ENCODE measurements around the gene SUFU. TPM values are rescaled to one million over a fixed set of nuclear protein-coding genes. Genes with fewer than 3 reads are reported as not detected.

Gene SUFU
- total and polyA plus RNA-seq, 2 of the 4 experiments (the other 2 are of a cell fraction) = 2.2 to 11.0 TPM

DNA sequence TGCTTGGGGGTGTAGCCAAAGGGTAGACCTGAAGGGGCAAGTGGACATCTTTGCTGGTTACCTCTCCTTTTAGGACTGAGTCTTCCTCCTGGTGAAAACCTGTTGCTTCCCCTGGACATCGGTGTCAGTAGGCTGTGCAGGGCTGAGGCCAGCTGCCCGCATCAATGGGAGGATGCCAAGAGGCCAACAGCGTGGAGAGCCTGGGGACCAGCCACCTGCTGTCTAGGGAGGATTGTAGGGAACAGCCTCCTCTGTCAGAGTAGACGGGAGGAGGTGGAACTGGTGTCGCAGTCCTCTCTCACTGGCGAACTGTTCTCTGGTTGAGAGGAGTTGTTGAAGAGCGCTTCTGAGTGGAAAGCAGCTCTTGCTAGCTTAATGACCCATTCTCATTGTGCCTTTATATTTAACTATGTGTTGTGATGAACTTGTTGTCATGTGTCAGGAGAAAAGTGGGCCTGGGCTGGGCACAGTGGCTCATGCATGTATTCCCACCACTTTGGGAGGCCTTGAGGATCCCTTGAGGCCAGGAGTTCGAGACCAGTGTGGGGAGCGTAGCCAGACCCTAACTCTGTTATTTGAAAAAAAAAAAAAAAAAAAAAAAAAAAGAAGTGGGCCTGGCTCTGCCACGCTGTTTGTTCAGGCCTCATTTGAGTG lies 1.8 kb downstream of the SUFU start (continued):
- no peak for TF ChIP-seq SMC3 (IDR thresholded peaks at IDR 0.05; ENCODE audit: low read depth, low read length)

DNA sequence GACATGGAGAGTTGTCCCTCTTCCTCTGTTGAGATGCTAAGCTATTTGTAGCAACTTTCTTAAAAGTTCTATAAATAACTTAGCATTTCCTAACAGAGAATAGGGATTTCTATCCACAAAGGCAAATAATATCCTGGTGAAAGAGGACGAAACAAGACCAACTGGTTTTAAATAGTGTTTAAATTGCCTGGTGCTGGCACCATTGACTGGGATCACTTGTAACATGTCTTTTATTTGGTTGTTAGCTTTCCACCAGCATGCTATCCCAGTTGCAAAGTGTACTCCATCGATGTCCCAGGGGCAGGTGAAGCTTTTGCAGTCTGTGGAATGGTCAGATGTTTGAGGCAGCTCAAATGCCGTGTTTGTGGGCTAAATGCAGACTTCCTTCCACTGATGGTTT lies 3.7 kb downstream of the SUFU start:
- POLR2A ChIA-PET (ENCODE audit: unreplicated experiment) = no interaction called here
- TF ChIP-seq MAZ (IDR thresholded peaks at IDR 0.05; ENCODE audit: borderline replicate concordance, low read depth, low read length) (no peak), BHLHE40 (IDR thresholded peaks at IDR 0.05; ENCODE audit: low read depth, low read length) (no peak), CEBPB (IDR thresholded peaks at IDR 0.05; ENCODE audit: low read depth, low read length) (no peak), MXI1 (IDR thresholded peaks at IDR 0.05; ENCODE audit: borderline replicate concordance, low read depth, low read length) (no peak), CTCF (conservative IDR thresholded peaks at IDR 0.05; ENCODE audit: low read depth, low read length) (no peak), NFE2L2 (IDR thresholded peaks at IDR 0.05; ENCODE audit: low read depth, low read length) (no peak), USF2 (IDR thresholded peaks at IDR 0.05; ENCODE audit: low read depth, low read length) (no peak), RCOR1 (IDR thresholded peaks at IDR 0.05; ENCODE audit: insufficient replicate concordance, low read length) (no peak), FOS (IDR thresholded peaks at IDR 0.05; ENCODE audit: low read depth, low read length) (no peak), ELK1 (IDR thresholded peaks at IDR 0.05; ENCODE audit: borderline replicate concordance, low read depth, low read length) (no peak), POLR2A (IDR thresholded peaks at IDR 0.05; ENCODE audit: low read depth, low read length) (no peak), SMC3 (IDR thresholded peaks at IDR 0.05; ENCODE audit: low read depth, low read length) (no peak), RAD21 (IDR thresholded peaks at IDR 0.05; ENCODE audit: low read length) (no peak)

More for the DNA sequence above, 3.7 kb downstream of the SUFU start:
- in situ Hi-C loops (cut with MboI; ENCODE audit: low sequenced_read_pairs) = no loop called here
- WGBS, 2 experiments (ENCODE audit: extremely low coverage in 2 of 2, insufficient read length in 1 of 2) = no CpG with 5 or more reads among the region's 3 CpGs
- BruUV-seq (replicated peaks) = no TSS peak
- no peak overlapping the region for H4K5ac ChIP-seq (ENCODE audit: low read depth, low read length)
- no peak overlapping the region for H3K4me2 ChIP-seq (ENCODE audit: low read depth, low read length)
- H2AK9ac ChIP-seq (replicated peaks; ENCODE audit: low read depth, low read length, poor library complexity) = no peak overlapping the region
- peaks cover 34% of the 10 kb centered on the region for H4K20me1 ChIP-seq (ENCODE audit: insufficient read depth, low read length)
- peaks cover 14% of the 10 kb centered on the region for H3K9me1 ChIP-seq (ENCODE audit: insufficient read depth, low read length)
- intact Hi-C loops (cut with micrococcal nuclease) = loop anchor here (5.0 kb wide), 1 partner anchor 35 kb away; no protein-coding TSS in a partner anchor
- ATAC-seq (ENCODE audit: low read depth) (no peak), DNase-seq (no peak)
- no peak overlapping the region for H3K4me3 ChIP-seq (ENCODE audit: insufficient read depth, low read depth, low read length)
- dilution Hi-C loops (cut with HindIII; ENCODE audit: low sequenced_read_pairs, unreplicated experiment) = loop anchor here (10.0 kb wide), 1 partner anchor 67 kb away; no protein-coding TSS in a partner anchor
- H2AFZ ChIP-seq (replicated peaks; ENCODE audit: low read length, poor library complexity) = no peak overlapping the region
- H3K36me3 ChIP-seq (ENCODE audit: control insufficient read depth, insufficient read depth, low read length) = peaks cover 16% of the 10 kb centered on the region
- H4K8ac ChIP-seq (ENCODE audit: low read depth in 2 of 2, low read length in 2 of 2) = no peak overlapping the region
- no peak overlapping the region for H3K9ac ChIP-seq (ENCODE audit: low read depth, low read length)
- H3K27me3 ChIP-seq (ENCODE audit: control insufficient read depth, insufficient read depth, low read length) = no peaks in the 10 kb centered on the region
- CTCF ChIA-PET = interaction anchor here (0.6 to 1.3 kb wide), 3 partner anchors 10 to 76 kb away, joined by 3 read pairs; no protein-coding TSS in a partner anchor
- H2BK120ac ChIP-seq (ENCODE audit: low read depth, low read length) = no peak overlapping the region
- no peak overlapping the region for H2BK15ac ChIP-seq (ENCODE audit: low read depth, low read length)
- no peak overlapping the region for H3K27ac ChIP-seq (ENCODE audit: insufficient read depth, low read length)
- peaks cover 15 to 66% of the 10 kb centered on the region in 2 experiments for H3K79me1 ChIP-seq (ENCODE audit: low read depth in 1 of 2, low read length in 2 of 2)
- no peak overlapping the region for H3K23ac ChIP-seq (ENCODE audit: low read depth, low read length)
- no peak overlapping the region for H3K56ac ChIP-seq (ENCODE audit: extremely low read depth, insufficient read depth, low read length)
- no peak overlapping the region for H4K91ac ChIP-seq (ENCODE audit: insufficient read depth, low read depth, low read length)
- no peak overlapping the region for H3K14ac ChIP-seq (replicated peaks; ENCODE audit: low read depth, low read length)
- H3K4ac ChIP-seq (ENCODE audit: low read depth, low read length) = no peak overlapping the region
- no peaks in the 10 kb centered on the region for H3K9me3 ChIP-seq (ENCODE audit: control insufficient read depth, insufficient read depth, low read length)
- H3K4me1 ChIP-seq (ENCODE audit: control insufficient read depth, insufficient read depth, low read length) = peaks cover 11% of the 10 kb centered on the region
- H2AK5ac ChIP-seq (ENCODE audit: low read depth, low read length) = no peak overlapping the region
- H3K18ac ChIP-seq (ENCODE audit: low read depth, low read length) = no peak overlapping the region
- no peak overlapping the region for H2BK20ac ChIP-seq (ENCODE audit: low read depth, low read length)
- no peak overlapping the region for H2BK5ac ChIP-seq (ENCODE audit: low read depth, low read length, poor library complexity, severe bottlenecking)

Measured in IMR-90 (cell line).